Measurements from ENCODE around the gene ADCYAP1.

- no peak for TF ChIP-seq CTCF (IDR thresholded peaks at IDR 0.05)
- no peak for TF ChIP-seq EP300 (IDR thresholded peaks at IDR 0.05)
- no peak for TF ChIP-seq POLR2AphosphoS5 (IDR thresholded peaks at IDR 0.05)
- TF ChIP-seq POLR2A (IDR thresholded peaks at IDR 0.05): no peak
Measured at GRCh38 chr18:959854-960253, 55.2 kb downstream of the ADCYAP1 start.

All from upper lobe of left lung (tissue), 4 donors.